ENCODE data around the gene ESRP2. TPM values are rescaled to one million over a fixed set of nuclear protein-coding genes. Genes with fewer than 3 reads are reported as not detected.

The ESRP2 gene
- total and polyA plus RNA-seq, 9 of the 15 experiments (the other 6 are each of a cell fraction or from before 2014, with no cell fraction given) = 0.05 to 0.15 (median 0.07) TPM; not detected in 6

GRCh38 chr16:68247400-68247799 is 11.5 kb upstream of the ESRP2 start:
- 83% methylated on average over 3 of the region's 4 CpGs for WGBS (ENCODE audit: insufficient coverage, low coverage, missing lambda C conversion rate)
- Histone ChIP-seq H3K4me3 (no peak overlapping the region), H3K4me1 (replicated peaks in 1 of 2; ENCODE audit: control insufficient read depth in 2 of 2, insufficient read depth in 2 of 2, low read length in 2 of 2) (peaks cover 26 to 35% of the 10 kb centered on the region in 2 experiments), H3K9me3 (replicated peaks; ENCODE audit: control insufficient read depth, insufficient read depth, low read depth, low read length) (no peaks in the 10 kb centered on the region), H3K9me1 (ENCODE audit: control insufficient read depth, insufficient read depth, low read length) (peaks cover 8% of the 10 kb centered on the region), H3K4me2 (ENCODE audit: insufficient read depth, low read length) (peak overlapping the region; percentile 39), H3K36me3 (ENCODE audit: control insufficient read depth, insufficient read depth, low read length) (peaks cover 2% of the 10 kb centered on the region; the same call in 1 of the 3 replicates), H3K27me3 (ENCODE audit: control insufficient read depth in 2 of 2, insufficient read depth in 2 of 2, low read length in 2 of 2) (no peaks in the 10 kb centered on the region), H3K27ac (ENCODE audit: extremely low read depth, low read depth, low read length) (peak overlapping the region; percentile 3; the same call in 1 of the 3 replicates), H4K20me1 (replicated peaks; ENCODE audit: control insufficient read depth, insufficient read depth, low read length) (peaks cover 6% of the 10 kb centered on the region; the same call in 1 of the 2 replicates), H3K9ac (ENCODE audit: insufficient read depth in 1 of 2, low read depth in 2 of 2, low read length in 2 of 2) (peak overlapping the region in 1 of 2 experiments; percentile 71; a peak in 2 of 4 replicates), H3K79me2 (ENCODE audit: control insufficient read depth, insufficient read depth, low read length) (peaks cover 5% of the 10 kb centered on the region; the same call in 2 of the 3 replicates), H2AFZ (ENCODE audit: low read depth, low read length) (no peak overlapping the region)
- DNase-seq (ENCODE audit: extremely low read depth in 1 of 4, low spot score in 3 of 4) = no peak
- in situ Hi-C loops (cut with MboI) (loop anchor here (10.0 kb wide), 1 partner anchor 723 kb away; the partner anchor contains the start of gene RIPOR1), intact Hi-C loops (cut with micrococcal nuclease) (no loop called here)
- POLR2A ChIA-PET = interaction anchor here (0.6 kb wide), 1 partner anchor 63 kb away, joined by 3 read pairs; the partner anchor contains the start of genes PRMT7 and SLC7A6OS
- no peak for ATAC-seq
- no TSS peak for BruUV-seq (replicated peaks)
- TF ChIP-seq MAX (CRISPR knock-in tag; IDR thresholded peaks at IDR 0.05) = 0 out of 2 replicates have a peak, but pooled peaks have one; percentile 38
- peak; percentile 98 for TF ChIP-seq SPI1 (IDR thresholded peaks at IDR 0.05; ENCODE audit: borderline replicate concordance, low read depth, low read length)
- TF ChIP-seq FOXK1 (CRISPR knock-in tag; IDR thresholded peaks at IDR 0.05; ENCODE audit: borderline replicate concordance) = 0 out of 2 replicates have a peak, but pooled peaks have one; percentile 53
- TF ChIP-seq YBX1 (IDR thresholded peaks at IDR 0.05) = no peak
- TF ChIP-seq PURB (CRISPR knock-in tag; IDR thresholded peaks at IDR 0.05; ENCODE audit: low read depth) = no peak
- peak; percentile 34; the same call in 1 of the 2 replicates for TF ChIP-seq MEF2A (IDR thresholded peaks at IDR 0.05; ENCODE audit: control insufficient read depth, low read depth, low read length)
- TF ChIP-seq USF1 (CRISPR knock-in tag; IDR thresholded peaks at IDR 0.05) = 0 out of 2 replicates have a peak, but pooled peaks have one; percentile 11
- FAIRE-seq = no peak
- CTCF ChIA-PET (ENCODE audit: low intra/inter-chr PET ratio) = no interaction called here

Data from K562 (cell line).